ENCODE results near the gene INPP4B. TPM values are rescaled to one million over a fixed set of nuclear protein-coding genes. Genes with fewer than 3 reads are reported as not detected.

Gene INPP4B
- total and polyA plus RNA-seq, 2 donors (not counting 1 experiment from before 2014, with no cell fraction given) = 19.7 to 22.2 TPM

- Histone ChIP-seq H3K27ac (ENCODE audit: insufficient read depth, low read length) (no peak overlapping the region), H3K4me1 (ENCODE audit: control insufficient read depth, extremely low read depth, insufficient read depth, low read length) (no peaks in the 10 kb centered on the region), H3K36me3 (ENCODE audit: control insufficient read depth, insufficient read depth, low read length) (no peaks in the 10 kb centered on the region), H3K4me2 (ENCODE audit: extremely low read depth, insufficient read depth, low read length) (no peak overlapping the region), H4K20me1 (ENCODE audit: control insufficient read depth, extremely low read depth, insufficient read depth, low read length) (no peaks in the 10 kb centered on the region), H3K4me3 (replicated peaks in 1 of 4; ENCODE audit: control extremely low read depth in 1 of 4, insufficient read depth in 1 of 4, low read depth in 3 of 4, low read length in 4 of 4) (no peak overlapping the region), H3K27me3 (ENCODE audit: control insufficient read depth, insufficient read depth, low read length) (no peaks in the 10 kb centered on the region), H3K79me2 (ENCODE audit: control insufficient read depth, insufficient read depth, low read length) (no peaks in the 10 kb centered on the region), H3K9ac (ENCODE audit: insufficient read depth, low read length) (no peak overlapping the region), H2AFZ (ENCODE audit: low read length) (no peak overlapping the region), H3K9me3 (ENCODE audit: control insufficient read depth, insufficient read depth, low read depth, low read length) (no peaks in the 10 kb centered on the region)
- peak; percentile 59 to 69 for DNase-seq (ENCODE audit: low read depth in 2 of 2)
- TF ChIP-seq CTCF (conservative IDR thresholded peaks at IDR 0.05 in 1 of 2, IDR thresholded peaks at IDR 0.05 in 1 of 2; ENCODE audit: low read depth in 1 of 2, low read length in 2 of 2) (no peak), EZH2 (IDR thresholded peaks at IDR 0.05; ENCODE audit: low read length, missing control alignments) (no peak)
Measured at GRCh38 chr4:142043509-142043908, 802.6 kb downstream of the INPP4B start.

GRCh38 chr4:142041788-142042187 is 804.3 kb downstream of the INPP4B start:
- no peaks in the 10 kb centered on the region for H3K79me2 ChIP-seq (ENCODE audit: control insufficient read depth, insufficient read depth, low read length)
- no peaks in the 10 kb centered on the region for H3K36me3 ChIP-seq (ENCODE audit: control insufficient read depth, insufficient read depth, low read length)
- no peaks in the 10 kb centered on the region for H3K27me3 ChIP-seq (ENCODE audit: control insufficient read depth, insufficient read depth, low read length)
- H3K4me1 ChIP-seq (ENCODE audit: control insufficient read depth, extremely low read depth, insufficient read depth, low read length) = no peaks in the 10 kb centered on the region
- H3K9ac ChIP-seq (ENCODE audit: insufficient read depth, low read length) = no peak overlapping the region
- H2AFZ ChIP-seq (ENCODE audit: low read length) = no peak overlapping the region
- H3K9me3 ChIP-seq (ENCODE audit: control insufficient read depth, insufficient read depth, low read depth, low read length) = no peaks in the 10 kb centered on the region
- TF ChIP-seq EZH2 (IDR thresholded peaks at IDR 0.05; ENCODE audit: low read length, missing control alignments) = no peak
- no peak for TF ChIP-seq CTCF (conservative IDR thresholded peaks at IDR 0.05 in 1 of 2, IDR thresholded peaks at IDR 0.05 in 1 of 2; ENCODE audit: low read depth in 1 of 2, low read length in 2 of 2)
- no peaks in the 10 kb centered on the region for H4K20me1 ChIP-seq (ENCODE audit: control insufficient read depth, extremely low read depth, insufficient read depth, low read length)
- no peak for DNase-seq (ENCODE audit: low read depth in 2 of 2)
- H3K4me2 ChIP-seq (ENCODE audit: extremely low read depth, insufficient read depth, low read length) = no peak overlapping the region
- H3K27ac ChIP-seq (ENCODE audit: insufficient read depth, low read length) = no peak overlapping the region
- H3K4me3 ChIP-seq (replicated peaks in 1 of 4; ENCODE audit: control extremely low read depth in 1 of 4, insufficient read depth in 1 of 4, low read depth in 3 of 4, low read length in 4 of 4) = no peak overlapping the region

GRCh38 chr4:142040043-142040442 is 806.1 kb downstream of the INPP4B start:
- Histone ChIP-seq H4K20me1 (ENCODE audit: control insufficient read depth, extremely low read depth, insufficient read depth, low read length) (no peaks in the 10 kb centered on the region), H3K36me3 (ENCODE audit: control insufficient read depth, insufficient read depth, low read length) (no peaks in the 10 kb centered on the region), H3K4me1 (ENCODE audit: control insufficient read depth, extremely low read depth, insufficient read depth, low read length) (no peaks in the 10 kb centered on the region), H3K9me3 (ENCODE audit: control insufficient read depth, insufficient read depth, low read depth, low read length) (no peaks in the 10 kb centered on the region), H3K27me3 (ENCODE audit: control insufficient read depth, insufficient read depth, low read length) (no peaks in the 10 kb centered on the region), H3K9ac (ENCODE audit: insufficient read depth, low read length) (no peak overlapping the region), H3K4me3 (replicated peaks in 1 of 4; ENCODE audit: control extremely low read depth in 1 of 4, insufficient read depth in 1 of 4, low read depth in 3 of 4, low read length in 4 of 4) (no peak overlapping the region), H3K4me2 (ENCODE audit: extremely low read depth, insufficient read depth, low read length) (no peak overlapping the region), H3K79me2 (ENCODE audit: control insufficient read depth, insufficient read depth, low read length) (no peaks in the 10 kb centered on the region), H2AFZ (ENCODE audit: low read length) (no peak overlapping the region), H3K27ac (ENCODE audit: insufficient read depth, low read length) (no peak overlapping the region)
- no peak for DNase-seq (ENCODE audit: low read depth in 2 of 2)
- no peak for TF ChIP-seq EZH2 (IDR thresholded peaks at IDR 0.05; ENCODE audit: low read length, missing control alignments)
- TF ChIP-seq CTCF (conservative IDR thresholded peaks at IDR 0.05 in 1 of 2, IDR thresholded peaks at IDR 0.05 in 1 of 2; ENCODE audit: low read depth in 1 of 2, low read length in 2 of 2) = no peak

Data from fibroblast of lung (primary cell).